ENCODE measurements around the gene AREL1.
"Not testable (repeated sequence)": the region's sequence is repeated elsewhere in the genome, so short reads cannot be mapped to it uniquely, and the experiment has no call there.

Gene AREL1

GRCh38 chr14:74712499-74713394 is at the start of gene AREL1, which contains the start of gene FCF1:
AREL1 (minus strand) TSS chr14:74713080; CDS start chr14:74685615, 27,465 bp downstream.
FCF1 (plus strand) TSS chr14:74713144; CDS start chr14:74713198, 54 bp downstream.
- peaks cover 24% of the 10 kb centered on the region for H3K36me3 ChIP-seq (ENCODE audit: control insufficient read depth, low read depth, low read length)
- peaks cover 4% of the 10 kb centered on the region for H3K4me1 ChIP-seq (ENCODE audit: control insufficient read depth, low read depth, low read length)
- H3K27ac ChIP-seq (ENCODE audit: low read length) = no peak within 1 kb of the TSS
- no peaks in the 10 kb centered on the region for H3K9me3 ChIP-seq (ENCODE audit: control insufficient read depth, low read depth, low read length)
- H3K9ac ChIP-seq (ENCODE audit: low read length) = peak within 1 kb of the TSS; percentile 76
- H3K4me3 ChIP-seq (ENCODE audit: low read length) = peak within 1 kb of the TSS; percentile 89
- H3K27me3 ChIP-seq (ENCODE audit: control insufficient read depth, insufficient read depth, low read length) = no peaks in the 10 kb centered on the region

- H3K36me3 ChIP-seq (ENCODE audit: control insufficient read depth, low read depth, low read length); H3K4me3 ChIP-seq (ENCODE audit: low read length); H3K9ac ChIP-seq (ENCODE audit: low read length); H3K4me1 ChIP-seq (ENCODE audit: control insufficient read depth, low read depth, low read length); H3K27me3 ChIP-seq (ENCODE audit: control insufficient read depth, insufficient read depth, low read length); H3K9me3 ChIP-seq (ENCODE audit: control insufficient read depth, low read depth, low read length); H3K27ac ChIP-seq (ENCODE audit: low read length): not testable (repeated sequence)
Observed at GRCh38 chr14:74758505-74758904, 45.6 kb upstream of the AREL1 start.

- H3K27me3 ChIP-seq (ENCODE audit: control insufficient read depth, insufficient read depth, low read length) = no peaks in the 10 kb centered on the region
Observed at GRCh38 chr14:74756326-74756725, 43.4 kb upstream of the AREL1 start.

GRCh38 chr14:74754899-74755298 is 42.0 kb upstream of the AREL1 start:
- Histone ChIP-seq H3K27ac (ENCODE audit: low read length) (no peak overlapping the region), H3K4me3 (ENCODE audit: low read length) (no peak overlapping the region), H3K4me1 (ENCODE audit: control insufficient read depth, low read depth, low read length) (no peaks in the 10 kb centered on the region), H3K36me3 (ENCODE audit: control insufficient read depth, low read depth, low read length) (no peaks in the 10 kb centered on the region), H3K9ac (ENCODE audit: low read length) (no peak overlapping the region), H3K9me3 (ENCODE audit: control insufficient read depth, low read depth, low read length) (peaks cover 5% of the 10 kb centered on the region), H3K27me3 (ENCODE audit: control insufficient read depth, insufficient read depth, low read length) (no peaks in the 10 kb centered on the region)

More at GRCh38 chr14:74756326-74756725, 43.4 kb upstream of the AREL1 start:
- no peaks in the 10 kb centered on the region for H3K36me3 ChIP-seq (ENCODE audit: control insufficient read depth, low read depth, low read length)
- no peak overlapping the region for H3K27ac ChIP-seq (ENCODE audit: low read length)
- peaks cover 5% of the 10 kb centered on the region for H3K9me3 ChIP-seq (ENCODE audit: control insufficient read depth, low read depth, low read length)
- no peaks in the 10 kb centered on the region for H3K4me1 ChIP-seq (ENCODE audit: control insufficient read depth, low read depth, low read length)
- no peak overlapping the region for H3K9ac ChIP-seq (ENCODE audit: low read length)
- H3K4me3 ChIP-seq (ENCODE audit: low read length) = no peak overlapping the region

GRCh38 chr14:74754157-74754556 is 41.3 kb upstream of the AREL1 start:
- H3K27me3 ChIP-seq (ENCODE audit: control insufficient read depth, insufficient read depth, low read length) = no peaks in the 10 kb centered on the region
- peaks cover 5% of the 10 kb centered on the region for H3K9me3 ChIP-seq (ENCODE audit: control insufficient read depth, low read depth, low read length)

GRCh38 chr14:74747237-74747636 is 34.4 kb upstream of the AREL1 start:
- Histone ChIP-seq H3K9ac (ENCODE audit: low read length) (no peak overlapping the region), H3K4me1 (ENCODE audit: control insufficient read depth, low read depth, low read length) (no peaks in the 10 kb centered on the region), H3K4me3 (ENCODE audit: low read length) (no peak overlapping the region)

More at GRCh38 chr14:74754157-74754556, 41.3 kb upstream of the AREL1 start:
- Histone ChIP-seq H3K27ac (ENCODE audit: low read length) (no peak overlapping the region), H3K36me3 (ENCODE audit: control insufficient read depth, low read depth, low read length) (no peaks in the 10 kb centered on the region), H3K4me3 (ENCODE audit: low read length) (no peak overlapping the region), H3K9ac (ENCODE audit: low read length) (no peak overlapping the region), H3K4me1 (ENCODE audit: control insufficient read depth, low read depth, low read length) (no peaks in the 10 kb centered on the region)

GRCh38 chr14:74739293-74740030 is 26.6 kb upstream of the AREL1 start:
- H3K4me3 ChIP-seq (ENCODE audit: low read length) = no peak overlapping the region
- H3K9ac ChIP-seq (ENCODE audit: low read length) = no peak overlapping the region
- H3K9me3 ChIP-seq (ENCODE audit: control insufficient read depth, low read depth, low read length) = no peaks in the 10 kb centered on the region
- H3K36me3 ChIP-seq (ENCODE audit: control insufficient read depth, low read depth, low read length) = peaks cover 8% of the 10 kb centered on the region
- H3K4me1 ChIP-seq (ENCODE audit: control insufficient read depth, low read depth, low read length) = no peaks in the 10 kb centered on the region
- no peak overlapping the region for H3K27ac ChIP-seq (ENCODE audit: low read length)
- H3K27me3 ChIP-seq (ENCODE audit: control insufficient read depth, insufficient read depth, low read length) = no peaks in the 10 kb centered on the region

More at GRCh38 chr14:74747237-74747636, 34.4 kb upstream of the AREL1 start:
- Histone ChIP-seq H3K36me3 (ENCODE audit: control insufficient read depth, low read depth, low read length) (no peaks in the 10 kb centered on the region), H3K9me3 (ENCODE audit: control insufficient read depth, low read depth, low read length) (no peaks in the 10 kb centered on the region), H3K27ac (ENCODE audit: low read length) (no peak overlapping the region), H3K27me3 (ENCODE audit: control insufficient read depth, insufficient read depth, low read length) (no peaks in the 10 kb centered on the region)

- Histone ChIP-seq H3K9me3 (ENCODE audit: control insufficient read depth, low read depth, low read length) (no peaks in the 10 kb centered on the region), H3K4me3 (ENCODE audit: low read length) (no peak overlapping the region), H3K36me3 (ENCODE audit: control insufficient read depth, low read depth, low read length) (peaks cover 19% of the 10 kb centered on the region), H3K9ac (ENCODE audit: low read length) (no peak overlapping the region), H3K4me1 (ENCODE audit: control insufficient read depth, low read depth, low read length) (no peaks in the 10 kb centered on the region), H3K27me3 (ENCODE audit: control insufficient read depth, insufficient read depth, low read length) (no peaks in the 10 kb centered on the region), H3K27ac (ENCODE audit: low read length) (no peak overlapping the region)
Observed at GRCh38 chr14:74737753-74738325, 25.0 kb upstream of the AREL1 start.

- Histone ChIP-seq H3K27me3 (ENCODE audit: control insufficient read depth, insufficient read depth, low read length) (no peaks in the 10 kb centered on the region), H3K4me1 (ENCODE audit: control insufficient read depth, low read depth, low read length) (no peaks in the 10 kb centered on the region), H3K4me3 (ENCODE audit: low read length) (no peak overlapping the region), H3K9me3 (ENCODE audit: control insufficient read depth, low read depth, low read length) (no peaks in the 10 kb centered on the region), H3K36me3 (ENCODE audit: control insufficient read depth, low read depth, low read length) (peaks cover 24% of the 10 kb centered on the region), H3K27ac (ENCODE audit: low read length) (no peak overlapping the region), H3K9ac (ENCODE audit: low read length) (no peak overlapping the region)
Observed at GRCh38 chr14:74735125-74735524, 22.2 kb upstream of the AREL1 start.

- H3K36me3 ChIP-seq (ENCODE audit: control insufficient read depth, low read depth, low read length) = peaks cover 24% of the 10 kb centered on the region
- H3K27ac ChIP-seq (ENCODE audit: low read length) = no peak overlapping the region
- H3K9ac ChIP-seq (ENCODE audit: low read length) = no peak overlapping the region
- H3K9me3 ChIP-seq (ENCODE audit: control insufficient read depth, low read depth, low read length) = no peaks in the 10 kb centered on the region
- H3K4me3 ChIP-seq (ENCODE audit: low read length) = no peak overlapping the region
- no peaks in the 10 kb centered on the region for H3K27me3 ChIP-seq (ENCODE audit: control insufficient read depth, insufficient read depth, low read length)
- no peaks in the 10 kb centered on the region for H3K4me1 ChIP-seq (ENCODE audit: control insufficient read depth, low read depth, low read length)
Observed at GRCh38 chr14:74733221-74733620, 20.3 kb upstream of the AREL1 start.

GRCh38 chr14:74732387-74732786 is 19.5 kb upstream of the AREL1 start:
- no peaks in the 10 kb centered on the region for H3K9me3 ChIP-seq (ENCODE audit: control insufficient read depth, low read depth, low read length)
- no peaks in the 10 kb centered on the region for H3K27me3 ChIP-seq (ENCODE audit: control insufficient read depth, insufficient read depth, low read length)
- no peak overlapping the region for H3K9ac ChIP-seq (ENCODE audit: low read length)
- H3K27ac ChIP-seq (ENCODE audit: low read length) = no peak overlapping the region
- no peak overlapping the region for H3K4me3 ChIP-seq (ENCODE audit: low read length)
- H3K36me3 ChIP-seq (ENCODE audit: control insufficient read depth, low read depth, low read length) = peaks cover 24% of the 10 kb centered on the region
- H3K4me1 ChIP-seq (ENCODE audit: control insufficient read depth, low read depth, low read length) = no peaks in the 10 kb centered on the region
